A673 (cell line): ENCODE measurements around the gene AUH. TPM values are rescaled to one million over a fixed set of nuclear protein-coding genes. Genes with fewer than 3 reads are reported as not detected.

ENCODE experiments used
- BruUV-seq: library from RNA; stranded (reverse); fragments of 400-500 nt; replicated peaks from 2 replicates; lab custom pipeline; 2021; lab: Mats Ljungman, UMichigan
- CTCF ChIA-PET: fragments of 300-600 bp; sonication (Branson Sonifier 250); formaldehyde crosslinking; loops from one replicate; lab custom pipeline; 2022; ENCODE audit warnings: antibody characterized with exemption; lab: Charles Lee
- POLR2A ChIA-PET: fragments of 300-600 bp; sonication (Branson Sonifier 250); formaldehyde crosslinking; loops from one replicate; lab custom pipeline; 2022; ENCODE audit warnings: antibody characterized with exemption; ENCODE audit not compliant: low non-redundant PET; lab: Charles Lee
- DNase-seq: peaks from one replicate; pipeline ENCODE4 v3.0.0-alpha.2; 2015; ENCODE audit warnings: low spot score
- H3K27ac ChIP-seq: fragments of 200-600 bp; sonication (generic); 2 replicates; pipeline ENCODE4 v1.5.1; 2016; ENCODE audit warnings: mixed run types, low read depth, mild to moderate bottlenecking, mixed read lengths, antibody characterized with exemption, low read length; ENCODE audit not compliant: poor library complexity, severe bottlenecking
- H3K27me3 ChIP-seq: fragments of 200-600 bp; sonication (generic); replicated peaks from 2 replicates; pipeline ENCODE4 v1.6.1; 2017; ENCODE audit warnings: mixed run types, low read depth, mild to moderate bottlenecking, mixed read lengths, antibody characterized with exemption, low read length; ENCODE audit not compliant: insufficient read depth, poor library complexity
- H3K36me3 ChIP-seq: fragments of 200-600 bp; sonication (generic); 2 replicates; pipeline ENCODE4 v1.6.1; 2016; ENCODE audit warnings: mixed run types, mild to moderate bottlenecking, mixed read lengths, antibody characterized with exemption, low read length; ENCODE audit not compliant: insufficient read depth, poor library complexity, severe bottlenecking
- H3K4me1 ChIP-seq: fragments of 200-600 bp; sonication (generic); 2 replicates; pipeline ENCODE4 v1.6.1; 2017; ENCODE audit warnings: mixed run types, mild to moderate bottlenecking, mixed read lengths, antibody characterized with exemption, low read length; ENCODE audit not compliant: insufficient read depth, poor library complexity, severe bottlenecking
- H3K4me3 ChIP-seq: fragments of 200-600 bp; sonication (generic); 2 replicates; pipeline ENCODE4 v1.5.1; 2016; ENCODE audit warnings: low read depth, mixed run types, mild to moderate bottlenecking, mixed read lengths, low read length; ENCODE audit not compliant: poor library complexity, severe bottlenecking
- H3K9me3 ChIP-seq: fragments of 200-600 bp; sonication (generic); 2 replicates; pipeline ENCODE4 v1.6.1; 2016; ENCODE audit warnings: mixed run types, low read depth, mild to moderate bottlenecking, mixed read lengths, antibody characterized with exemption, low read length; ENCODE audit not compliant: poor library complexity, severe bottlenecking
- CTCF ChIP-seq: fragments of 300-800, 200-600 bp; sonication (generic); conservative IDR thresholded peaks from 2 replicates; pipeline ENCODE4 v1.5.1; 2017; ENCODE audit warnings: low read depth, mild to moderate bottlenecking, antibody characterized with exemption, low read length, moderate library complexity, mixed read lengths
- EZH2 ChIP-seq: fragments of 200-600 bp; sonication (generic); IDR thresholded peaks from 2 replicates; pipeline ENCODE4 v1.6.1; 2017; ENCODE audit warnings: borderline replicate concordance, low read depth, mild to moderate bottlenecking, mixed read lengths, antibody characterized with exemption, low read length; ENCODE audit not compliant: poor library complexity, severe bottlenecking
- intact Hi-C: fragments of 100-400 bp; cut with micrococcal nuclease; formaldehyde crosslinking; loops from one replicate; pipeline ENCODE4 v1.10.0; 2022; ENCODE audit not compliant: unreplicated experiment
- total RNA-seq: library from RNA; stranded (reverse); gene quantifications from 2 replicates; pipeline ENCODE4 v1.2.3, GENCODE V29; 2021

The AUH gene
- total RNA-seq, 1 experiment from 2014 or later, result 12.3 TPM

DNA sequence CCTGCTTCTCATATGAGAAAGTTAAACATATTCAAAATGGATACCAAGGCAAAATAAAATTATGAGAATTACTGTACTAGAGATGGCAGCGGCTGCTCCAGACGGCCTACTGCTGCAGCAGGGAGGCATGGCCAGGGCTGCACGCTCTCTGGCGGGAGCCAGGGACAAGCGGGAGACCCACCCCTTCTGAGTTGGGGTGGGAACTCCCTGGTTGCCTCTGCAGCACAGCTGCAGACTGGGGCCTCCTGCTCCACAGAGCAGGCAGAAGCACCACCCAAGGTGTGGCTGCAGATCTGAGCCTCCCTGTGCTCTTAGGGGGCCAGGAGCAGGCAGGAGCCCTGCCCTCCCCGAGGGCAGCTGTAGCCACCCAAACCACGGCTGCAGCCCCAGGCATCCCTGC is 2.3 kb upstream of the AUH start:
- H3K4me3 ChIP-seq, result no peak overlapping the region
- no TSS peak for BruUV-seq
- no peaks in the 10 kb centered on the region for H3K9me3 ChIP-seq
- TF ChIP-seq EZH2, result no peak
- TF ChIP-seq CTCF, result no peak
- no peaks in the 10 kb centered on the region for H3K36me3 ChIP-seq
- peaks cover 6% of the 10 kb centered on the region for H3K4me1 ChIP-seq
- no peak overlapping the region for H3K27ac ChIP-seq
- no peak for DNase-seq
- no peaks in the 10 kb centered on the region for H3K27me3 ChIP-seq
- ChIA-PET POLR2A (no interaction called here), CTCF (no interaction called here)
- intact Hi-C loops, result no loop called here

DNA sequence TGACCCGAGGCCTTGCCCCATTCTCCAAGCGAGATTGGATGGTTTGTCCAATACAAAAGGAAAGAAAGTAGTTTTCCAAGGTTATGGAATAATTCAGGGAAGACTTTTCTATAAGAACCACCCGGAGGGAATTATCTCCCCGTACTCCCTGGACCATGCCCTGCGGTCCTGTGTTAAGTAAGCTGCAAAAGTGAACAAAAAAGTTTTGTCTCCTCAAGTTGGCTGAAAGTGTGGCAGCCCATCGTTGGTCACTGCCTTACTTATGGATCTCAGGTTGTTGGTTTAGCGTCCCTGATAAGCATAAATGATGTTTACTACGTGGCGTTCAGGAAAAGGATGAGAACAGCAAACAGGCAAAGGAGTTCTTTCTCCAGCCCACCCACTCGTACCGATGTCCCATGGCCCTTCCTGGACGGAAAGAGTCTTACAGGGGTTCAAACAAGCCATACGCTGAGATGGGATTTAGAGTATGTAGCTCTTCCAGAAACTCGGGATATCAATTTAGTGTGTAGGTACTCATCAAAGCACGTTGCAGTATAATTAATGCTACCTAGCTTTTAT is 413 bp upstream of the AUH start:
- no peaks in the 10 kb centered on the region for H3K9me3 ChIP-seq
- H3K4me1 ChIP-seq, result peaks cover 6% of the 10 kb centered on the region
- ChIA-PET POLR2A (interaction anchor here (0.5 kb wide), 1 partner anchor 16 kb away, joined by 4 read pairs; no protein-coding TSS in a partner anchor), CTCF (no interaction called here)
- TF ChIP-seq CTCF (no peak), EZH2 (no peak)
- DNase-seq, result no peak
- peak overlapping the region; percentile 89 for H3K4me3 ChIP-seq
- no peak overlapping the region for H3K27ac ChIP-seq
- no peaks in the 10 kb centered on the region for H3K27me3 ChIP-seq
- intact Hi-C loops, result no loop called here
- H3K36me3 ChIP-seq, result no peaks in the 10 kb centered on the region
- BruUV-seq, result no TSS peak

DNA sequence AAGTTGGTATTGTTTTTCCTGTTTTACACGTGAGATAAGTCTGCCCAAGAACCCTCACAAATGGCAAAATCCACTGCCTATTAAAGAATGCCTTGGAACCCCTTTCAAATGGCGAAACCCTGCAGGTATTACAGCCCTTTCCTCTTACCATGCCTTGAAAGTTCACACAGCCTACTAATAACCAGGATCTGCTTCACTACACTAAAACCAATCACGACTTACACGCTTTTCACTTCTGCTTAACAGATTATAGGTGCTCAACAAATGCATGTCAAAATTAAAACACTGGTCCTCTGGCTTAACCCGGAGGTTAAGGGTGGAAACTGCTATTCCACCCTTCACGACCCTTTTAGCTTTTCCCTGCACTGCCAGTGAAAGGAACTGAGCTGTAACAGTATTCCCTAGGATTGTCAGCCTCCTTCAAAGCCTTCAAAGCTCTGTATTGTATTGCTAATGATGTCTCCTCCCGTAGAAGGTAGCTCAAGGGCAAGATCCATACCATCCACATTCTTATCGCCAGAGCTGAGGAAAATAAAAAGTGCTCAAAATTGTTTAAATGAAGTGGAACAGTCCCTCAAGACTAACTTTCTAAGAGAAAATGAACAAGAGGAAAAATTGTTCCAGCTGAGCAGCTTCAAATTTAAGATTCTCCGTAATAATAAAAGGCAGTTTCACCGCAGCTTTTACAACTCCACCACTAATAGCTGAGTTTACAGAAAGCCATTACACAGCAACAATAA is 997 bp downstream of the AUH start:
- Histone ChIP-seq H3K4me3 (peak overlapping the region; percentile 89), H3K4me1 (peaks cover 6% of the 10 kb centered on the region), H3K9me3 (no peaks in the 10 kb centered on the region), H3K27me3 (no peaks in the 10 kb centered on the region), H3K36me3 (peaks cover under 1% of the 10 kb centered on the region), H3K27ac (peak overlapping the region; percentile 66)
- POLR2A ChIA-PET, result no interaction called here
- no peak for DNase-seq
- intact Hi-C loops, result no loop called here
- TF ChIP-seq EZH2, result no peak
- TF ChIP-seq CTCF, result no peak
- no TSS peak for BruUV-seq
- CTCF ChIA-PET, result no interaction called here
